OCI-LY3 (cell line): ENCODE measurements around the gene PPP2R2C.

Experiments used
- H2AFZ ChIP-seq: fragments of 200-600, 300-600 bp; shearing (Covaris generic); 2 replicates; pipeline ENCODE4 v1.6.0; 2014; ENCODE audit warnings: antibody characterized with exemption, low read depth, low read length
- H3K27ac ChIP-seq: fragments of 200-600, 300-600 bp; sonication (generic); 2 replicates; pipeline ENCODE4 v1.5.1; 2014; ENCODE audit warnings: mild to moderate bottlenecking, low read length, moderate library complexity, mixed read lengths
- H3K27me3 ChIP-seq: fragments of 200-600, 300-600 bp; sonication (generic); 2 replicates; pipeline ENCODE4 v1.6.1; 2014; ENCODE audit warnings: low read depth, low read length, mixed read lengths
- H3K36me3 ChIP-seq: fragments of 200-600, 300-600 bp; sonication (generic); replicated peaks from 2 replicates; pipeline ENCODE3; 2014; ENCODE audit warnings: low read depth, low read length, mixed read lengths
- H3K4me1 ChIP-seq: fragments of 300-600, 200-600 bp; sonication (generic); 2 replicates; pipeline ENCODE4 v1.6.1; 2014; ENCODE audit warnings: low read length, mixed read lengths
- H3K4me2 ChIP-seq: fragments of 200-600, 300-600 bp; sonication (generic); 2 replicates; pipeline ENCODE4 v1.6.1; 2014; ENCODE audit warnings: low read length, mixed read lengths
- H3K4me3 ChIP-seq: fragments of 300-600, 200-600 bp; sonication (generic); 2 replicates; pipeline ENCODE4 v1.5.1; 2014; ENCODE audit warnings: antibody characterized with exemption, mild to moderate bottlenecking, low read length, moderate library complexity
- H3K79me2 ChIP-seq: fragments of 300-600, 200-600 bp; shearing (Covaris generic); 2 replicates; pipeline ENCODE4 v1.6.1; 2014; ENCODE audit warnings: mild to moderate bottlenecking, low read length, mixed read lengths
- H3K9ac ChIP-seq: fragments of 300-600, 200-600 bp; shearing (Covaris generic); 2 replicates; pipeline ENCODE4 v1.6.0; 2014; ENCODE audit warnings: mild to moderate bottlenecking, low read length, moderate library complexity
- H3K9me3 ChIP-seq: fragments of 200-600, 300-600 bp; shearing (Covaris generic); 2 replicates; pipeline ENCODE4 v1.6.1; 2014; ENCODE audit warnings: low read length, mixed read lengths; ENCODE audit not compliant: insufficient read depth
- H4K20me1 ChIP-seq: fragments of 200-600, 300-600 bp; sonication (generic); 2 replicates; pipeline ENCODE4 v1.6.1; 2016; ENCODE audit warnings: low read length, mixed read lengths; ENCODE audit not compliant: insufficient read depth
- EZH2phosphoT487 ChIP-seq: fragments of 200-600 bp; shearing (Covaris generic); IDR thresholded peaks from 2 replicates; pipeline ENCODE4 v1.6.1; 2018; ENCODE audit warnings: antibody characterized with exemption, mixed run types, low read depth
- TF ChIP-seq, protein P1 (sequence below): fragments of 200-600, 300-600 bp; sonication (generic); IDR thresholded peaks from 2 replicates; pipeline ENCODE4 v1.5.1; 2014; ENCODE audit warnings: antibody characterized with exemption, low read length, low read depth

The PPP2R2C gene

DNA sequence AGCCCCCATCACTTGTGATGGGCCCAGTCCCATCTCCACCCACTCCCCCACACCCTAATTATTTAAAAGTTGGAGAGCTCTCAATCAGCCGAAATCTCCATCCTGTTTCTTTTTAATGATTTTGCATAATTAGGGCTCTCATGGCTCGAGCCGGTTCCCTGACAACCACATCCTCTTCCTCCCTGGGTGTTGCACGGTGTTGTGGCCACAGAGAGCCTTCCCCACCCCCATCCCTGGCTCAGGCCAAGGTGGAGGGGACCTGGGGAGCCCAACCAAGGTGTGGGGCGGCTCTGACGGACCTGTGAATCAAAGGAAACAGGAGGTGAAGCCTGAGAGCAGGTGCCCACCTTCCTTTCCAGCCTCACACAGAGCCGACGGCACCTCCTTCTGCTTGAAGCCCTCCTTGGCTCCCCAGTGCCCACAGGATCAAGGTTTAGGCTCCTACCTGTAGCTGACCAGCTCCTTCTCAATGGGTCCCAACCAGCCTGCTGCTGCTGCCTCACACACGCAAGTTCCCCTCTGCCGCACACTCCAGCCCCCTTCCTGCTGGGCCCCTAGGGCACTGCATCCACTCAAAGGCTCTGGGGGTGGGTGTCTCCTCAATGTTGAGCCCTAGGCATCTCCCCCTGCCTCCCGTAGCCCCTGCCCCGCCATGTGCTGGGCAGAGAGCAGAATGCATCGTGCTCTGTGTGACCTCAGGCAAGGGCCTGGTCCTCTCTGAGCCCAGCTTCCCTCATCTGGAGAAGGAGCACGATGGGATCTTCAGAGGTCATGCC lies 134.1 kb downstream of the PPP2R2C start:
- Histone ChIP-seq H3K9ac (no peak overlapping the region), H3K4me3 (no peak overlapping the region), H3K27me3 (0 out of 2 replicates have a peak, but pooled peaks cover 6% of the 10 kb centered on the region), H3K36me3 (no peaks in the 10 kb centered on the region), H3K4me1 (no peaks in the 10 kb centered on the region), H3K9me3 (no peaks in the 10 kb centered on the region), H3K4me2 (no peak overlapping the region), H3K27ac (no peak overlapping the region), H2AFZ (no peak overlapping the region), H4K20me1 (no peaks in the 10 kb centered on the region), H3K79me2 (no peaks in the 10 kb centered on the region)
- TF ChIP-seq, protein P1, sequence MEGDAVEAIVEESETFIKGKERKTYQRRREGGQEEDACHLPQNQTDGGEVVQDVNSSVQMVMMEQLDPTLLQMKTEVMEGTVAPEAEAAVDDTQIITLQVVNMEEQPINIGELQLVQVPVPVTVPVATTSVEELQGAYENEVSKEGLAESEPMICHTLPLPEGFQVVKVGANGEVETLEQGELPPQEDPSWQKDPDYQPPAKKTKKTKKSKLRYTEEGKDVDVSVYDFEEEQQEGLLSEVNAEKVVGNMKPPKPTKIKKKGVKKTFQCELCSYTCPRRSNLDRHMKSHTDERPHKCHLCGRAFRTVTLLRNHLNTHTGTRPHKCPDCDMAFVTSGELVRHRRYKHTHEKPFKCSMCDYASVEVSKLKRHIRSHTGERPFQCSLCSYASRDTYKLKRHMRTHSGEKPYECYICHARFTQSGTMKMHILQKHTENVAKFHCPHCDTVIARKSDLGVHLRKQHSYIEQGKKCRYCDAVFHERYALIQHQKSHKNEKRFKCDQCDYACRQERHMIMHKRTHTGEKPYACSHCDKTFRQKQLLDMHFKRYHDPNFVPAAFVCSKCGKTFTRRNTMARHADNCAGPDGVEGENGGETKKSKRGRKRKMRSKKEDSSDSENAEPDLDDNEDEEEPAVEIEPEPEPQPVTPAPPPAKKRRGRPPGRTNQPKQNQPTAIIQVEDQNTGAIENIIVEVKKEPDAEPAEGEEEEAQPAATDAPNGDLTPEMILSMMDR, result no peak
- no peak for TF ChIP-seq EZH2phosphoT487

DNA sequence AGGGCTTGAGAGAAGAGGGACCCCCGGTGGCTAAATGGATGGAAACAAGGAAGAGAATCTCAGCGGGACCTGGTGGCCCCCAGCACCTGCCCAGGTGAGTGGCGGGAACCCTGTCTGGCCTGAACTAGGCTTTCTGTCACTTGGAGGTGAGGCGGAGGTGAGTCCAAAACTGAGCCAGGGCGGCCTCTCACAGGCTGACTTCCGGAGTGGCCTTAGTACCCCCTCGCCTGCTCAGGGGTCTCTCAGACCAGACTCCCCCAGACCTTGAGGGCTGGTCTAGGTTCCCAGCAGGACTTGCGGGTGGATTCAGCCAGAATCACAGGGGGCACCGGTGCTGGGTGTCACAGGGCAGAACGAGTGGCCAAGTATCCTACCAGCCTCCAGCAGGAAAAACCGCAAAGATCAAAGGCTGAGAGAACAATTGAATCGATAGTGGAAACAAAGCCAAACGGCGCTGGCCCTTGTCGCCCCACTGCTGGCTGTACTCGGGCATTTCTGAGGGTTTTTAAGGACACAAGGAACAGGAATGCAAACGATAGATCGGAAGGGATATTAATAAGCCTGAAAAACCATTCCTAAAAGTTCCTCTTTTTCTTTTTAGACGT lies 135.0 kb downstream of the PPP2R2C start:
- Histone ChIP-seq H3K4me3 (no peak overlapping the region), H3K9me3 (no peaks in the 10 kb centered on the region), H2AFZ (no peak overlapping the region), H3K4me2 (no peak overlapping the region), H3K79me2 (no peaks in the 10 kb centered on the region), H3K4me1 (no peaks in the 10 kb centered on the region), H3K27ac (no peak overlapping the region), H3K27me3 (0 out of 2 replicates have a peak, but pooled peaks cover 6% of the 10 kb centered on the region), H3K36me3 (no peaks in the 10 kb centered on the region), H4K20me1 (no peaks in the 10 kb centered on the region), H3K9ac (no peak overlapping the region)
- TF ChIP-seq, protein P1, result no peak
- no peak for TF ChIP-seq EZH2phosphoT487

DNA sequence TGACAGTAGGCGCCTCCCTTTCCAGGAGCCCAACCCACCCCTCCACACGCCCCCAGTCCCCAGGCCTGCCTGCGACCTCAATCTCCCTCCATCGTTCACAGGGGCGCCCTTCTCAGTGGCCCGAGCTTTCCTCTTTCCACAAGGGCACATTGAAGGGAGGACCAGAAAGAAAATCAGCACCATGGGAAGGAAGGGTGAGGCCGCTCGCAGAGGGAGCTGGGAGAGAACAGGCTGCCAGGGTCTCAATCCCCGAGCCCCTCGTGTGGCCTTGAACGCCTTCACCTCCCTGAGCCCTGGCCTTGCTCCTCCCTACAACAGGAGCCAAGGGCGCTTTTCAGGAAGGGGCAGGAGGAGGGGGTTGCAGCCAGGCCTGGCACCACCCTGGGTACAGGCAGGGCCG lies 136.2 kb downstream of the PPP2R2C start:
- H2AFZ ChIP-seq, result no peak overlapping the region
- no peak for TF ChIP-seq EZH2phosphoT487
- no peak overlapping the region for H3K4me3 ChIP-seq
- no peak overlapping the region for H3K9ac ChIP-seq
- H3K4me2 ChIP-seq, result no peak overlapping the region
- no peaks in the 10 kb centered on the region for H3K79me2 ChIP-seq
- H3K4me1 ChIP-seq, result no peaks in the 10 kb centered on the region
- H3K27ac ChIP-seq, result no peak overlapping the region
- H3K36me3 ChIP-seq, result no peaks in the 10 kb centered on the region
- H4K20me1 ChIP-seq, result no peaks in the 10 kb centered on the region
- H3K27me3 ChIP-seq, result 0 out of 2 replicates have a peak, but pooled peaks cover 6% of the 10 kb centered on the region
- no peaks in the 10 kb centered on the region for H3K9me3 ChIP-seq

DNA sequence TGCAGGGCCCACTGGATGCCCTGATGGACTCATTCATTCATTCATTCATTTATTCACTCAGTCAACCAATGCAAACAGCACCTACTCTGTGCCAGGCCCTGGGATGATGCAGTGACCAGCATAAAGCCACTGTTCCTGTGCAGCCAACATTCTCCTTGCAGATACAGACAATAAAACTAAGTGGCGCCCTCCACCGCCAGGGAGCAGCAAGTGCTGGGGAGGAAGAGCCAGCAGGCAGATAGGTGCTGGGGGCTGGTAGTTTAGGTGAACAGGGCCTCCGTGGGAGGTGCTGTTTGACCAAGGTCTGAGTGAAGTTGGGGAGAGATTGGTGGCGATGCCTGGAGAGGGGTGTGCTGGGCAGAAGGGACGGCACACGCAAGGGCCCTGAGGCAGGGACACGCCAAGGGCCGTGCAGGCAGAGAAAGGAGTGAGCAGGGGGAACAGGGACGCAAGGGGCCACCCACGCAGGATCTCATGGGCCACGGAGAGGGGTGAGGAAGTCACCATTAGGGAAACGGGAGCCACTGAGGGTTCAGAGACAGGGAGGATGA lies 137.3 kb downstream of the PPP2R2C start:
- Histone ChIP-seq H3K4me2 (no peak overlapping the region), H3K36me3 (no peaks in the 10 kb centered on the region), H4K20me1 (no peaks in the 10 kb centered on the region)

More for the DNA sequence above, 137.3 kb downstream of the PPP2R2C start:
- no peaks in the 10 kb centered on the region for H3K4me1 ChIP-seq
- no peak overlapping the region for H2AFZ ChIP-seq
- TF ChIP-seq, protein P1, result no peak
- TF ChIP-seq EZH2phosphoT487, result no peak
- no peak overlapping the region for H3K4me3 ChIP-seq
- H3K79me2 ChIP-seq, result no peaks in the 10 kb centered on the region
- 0 out of 2 replicates have a peak, but pooled peaks cover 6% of the 10 kb centered on the region for H3K27me3 ChIP-seq
- no peak overlapping the region for H3K9ac ChIP-seq
- H3K9me3 ChIP-seq, result no peaks in the 10 kb centered on the region
- no peak overlapping the region for H3K27ac ChIP-seq
